GM18508 (cell line): ENCODE data around the gene KRTAP12-2.

Source experiments
- ATAC-seq: cut with Tn5 transposase; IDR thresholded peaks from one replicate; pipeline ENCODE4 v1.9.1; 2021; ENCODE audit warnings: moderate number of reproducible peaks; ENCODE audit not compliant: insufficient read depth, unreplicated experiment

KRTAP12-2 gene, protein sequence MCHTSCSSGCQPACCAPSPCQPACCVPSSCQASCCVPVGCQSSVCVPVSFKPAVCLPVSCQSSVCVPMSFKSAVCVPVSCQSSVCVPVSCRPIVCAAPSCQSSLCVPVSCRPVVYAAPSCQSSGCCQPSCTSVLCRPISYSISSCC

DNA sequence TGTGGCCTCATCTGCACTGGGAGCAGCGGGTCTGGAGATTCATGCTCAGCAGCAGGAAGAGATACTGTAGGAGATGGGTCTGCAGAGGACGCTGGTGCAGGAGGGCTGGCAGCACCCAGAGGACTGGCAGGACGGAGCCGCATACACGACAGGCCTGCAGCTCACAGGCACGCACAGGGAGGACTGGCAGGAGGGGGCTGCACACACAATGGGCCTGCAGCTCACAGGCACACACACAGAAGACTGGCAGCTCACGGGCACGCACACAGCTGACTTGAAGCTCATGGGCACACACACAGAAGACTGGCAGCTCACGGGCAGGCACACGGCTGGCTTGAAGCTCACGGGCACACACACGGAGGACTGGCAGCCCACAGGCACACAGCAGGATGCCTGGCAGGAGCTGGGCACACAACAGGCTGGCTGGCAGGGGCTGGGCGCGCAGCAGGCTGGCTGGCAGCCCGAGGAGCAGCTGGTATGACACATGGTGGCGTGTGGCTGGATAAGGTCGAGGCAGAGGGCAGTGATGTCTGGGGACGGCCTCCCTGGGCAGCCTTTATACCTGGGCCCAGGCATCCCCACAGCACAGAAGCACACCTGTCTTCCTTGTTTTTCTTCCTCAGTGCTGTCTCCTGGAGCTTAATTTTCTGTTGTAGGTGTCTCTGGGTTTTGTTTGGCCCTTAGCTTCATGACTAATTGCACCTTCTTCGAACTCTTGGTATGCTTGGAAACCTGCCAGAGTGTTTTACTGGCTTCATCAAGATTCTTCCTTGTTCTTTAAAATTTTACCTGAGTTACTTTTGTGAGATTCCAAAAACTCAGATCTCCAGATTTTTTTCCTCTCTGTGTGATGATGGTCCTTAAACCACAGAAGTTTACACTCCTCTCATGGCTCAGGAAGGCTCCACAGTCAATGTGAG is at the start of gene KRTAP12-2:
Gene KRTAP12-2 (minus strand): TSS at position 527 of the 920 bp plus-strand sequence. CDS start 41 bp downstream, at position 486.
- ATAC-seq = no peak

DNA sequence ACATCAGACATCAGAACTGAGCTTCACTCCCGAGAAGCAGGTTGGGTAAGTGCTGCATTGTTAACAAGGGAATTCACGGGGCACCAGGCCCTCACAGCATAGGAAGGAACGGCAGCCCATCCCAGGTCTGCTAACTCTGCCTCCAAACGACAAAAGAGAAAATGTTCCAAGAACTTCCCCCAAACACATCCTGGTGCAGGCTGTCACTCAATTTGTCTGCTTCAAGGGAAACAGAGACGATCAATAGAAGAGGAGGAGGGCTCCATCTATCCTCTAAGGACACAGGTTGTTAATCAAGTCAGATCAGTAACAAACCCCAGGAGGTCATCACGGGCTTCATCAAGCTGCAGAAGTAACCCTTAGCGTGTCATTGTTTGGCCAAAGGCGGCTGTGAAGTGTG is 48.2 kb upstream of the KRTAP12-2 start:
- no peak for ATAC-seq

DNA sequence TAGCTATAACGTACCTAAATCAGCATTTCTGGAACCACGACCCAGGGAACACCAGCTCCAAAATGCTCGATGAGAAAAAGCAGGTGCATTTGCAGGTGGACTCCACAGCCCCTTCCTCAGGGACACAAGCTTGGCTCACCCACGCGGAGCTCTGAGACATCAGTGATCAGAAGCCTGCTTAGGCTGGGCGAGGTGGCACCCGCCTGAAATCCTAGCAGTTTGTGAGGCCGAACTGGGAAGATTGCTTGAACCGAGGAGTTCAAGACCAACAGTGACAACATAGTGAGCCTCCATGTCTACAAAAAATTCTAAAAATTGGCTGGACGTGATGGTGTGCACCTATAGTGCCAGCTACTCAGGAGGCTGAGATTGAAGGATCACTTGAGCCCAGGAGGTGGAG is 47.1 kb upstream of the KRTAP12-2 start:
- ATAC-seq = no peak

DNA sequence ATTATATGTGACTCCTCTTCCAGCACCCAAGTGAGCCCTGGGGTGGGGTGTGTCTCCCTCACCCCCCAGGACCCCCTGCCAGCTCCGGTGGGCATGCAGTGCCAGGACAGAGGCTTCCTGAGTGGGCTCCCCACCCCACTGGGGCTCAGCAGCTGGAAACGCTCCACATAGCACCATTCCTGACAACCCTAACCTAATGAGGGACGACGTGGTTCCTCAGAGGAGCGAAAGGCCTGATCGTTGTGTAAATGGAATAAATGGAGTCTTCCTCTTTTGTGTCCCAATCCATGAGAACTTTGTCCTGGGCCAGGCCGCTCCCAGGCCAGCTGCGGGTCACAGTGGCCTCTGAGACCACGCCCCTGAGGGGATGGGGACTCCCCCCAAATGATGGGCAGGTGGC is 46.4 kb upstream of the KRTAP12-2 start:
- no peak for ATAC-seq

DNA sequence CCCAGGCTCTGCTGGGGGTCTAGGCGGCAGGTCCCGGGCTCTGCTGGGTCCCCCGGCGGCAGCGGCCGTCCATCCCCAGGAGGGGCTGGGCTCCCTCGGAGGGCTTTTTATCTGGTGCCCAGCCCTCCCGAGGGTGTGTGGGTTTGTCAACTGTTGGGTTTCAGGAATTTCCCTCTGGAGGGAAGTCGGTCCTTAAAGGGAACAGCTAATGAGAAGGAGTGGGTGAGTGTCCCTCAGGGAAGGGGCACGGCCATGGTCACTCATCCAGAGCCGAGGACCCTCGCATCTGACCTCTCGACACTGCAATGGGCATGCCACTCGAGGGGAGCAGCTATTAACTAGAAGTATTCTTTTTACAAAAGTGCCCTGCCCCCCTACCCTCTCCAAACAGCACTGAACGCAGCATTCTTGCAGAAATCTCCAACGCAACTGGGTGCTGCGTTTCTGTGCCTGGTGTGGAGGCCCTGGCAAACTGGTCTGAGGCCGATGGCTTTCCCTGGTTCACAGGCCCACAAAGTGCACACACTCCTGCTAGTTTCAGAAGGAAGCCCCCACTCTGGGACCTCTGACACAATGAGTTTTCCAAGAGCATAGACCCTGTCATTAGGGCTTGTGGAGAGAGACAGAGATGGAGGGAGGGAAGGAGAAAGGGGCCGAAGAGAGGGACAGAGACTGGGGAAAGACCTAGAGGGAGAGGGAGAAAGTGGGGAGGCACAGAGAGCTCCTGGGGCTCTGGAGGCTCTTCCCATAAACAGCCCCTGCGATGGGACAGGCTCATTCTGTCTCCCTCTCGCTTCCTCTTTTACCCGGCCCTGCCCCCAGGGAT is 45.7 kb upstream of the KRTAP12-2 start:
- ATAC-seq = no peak

DNA sequence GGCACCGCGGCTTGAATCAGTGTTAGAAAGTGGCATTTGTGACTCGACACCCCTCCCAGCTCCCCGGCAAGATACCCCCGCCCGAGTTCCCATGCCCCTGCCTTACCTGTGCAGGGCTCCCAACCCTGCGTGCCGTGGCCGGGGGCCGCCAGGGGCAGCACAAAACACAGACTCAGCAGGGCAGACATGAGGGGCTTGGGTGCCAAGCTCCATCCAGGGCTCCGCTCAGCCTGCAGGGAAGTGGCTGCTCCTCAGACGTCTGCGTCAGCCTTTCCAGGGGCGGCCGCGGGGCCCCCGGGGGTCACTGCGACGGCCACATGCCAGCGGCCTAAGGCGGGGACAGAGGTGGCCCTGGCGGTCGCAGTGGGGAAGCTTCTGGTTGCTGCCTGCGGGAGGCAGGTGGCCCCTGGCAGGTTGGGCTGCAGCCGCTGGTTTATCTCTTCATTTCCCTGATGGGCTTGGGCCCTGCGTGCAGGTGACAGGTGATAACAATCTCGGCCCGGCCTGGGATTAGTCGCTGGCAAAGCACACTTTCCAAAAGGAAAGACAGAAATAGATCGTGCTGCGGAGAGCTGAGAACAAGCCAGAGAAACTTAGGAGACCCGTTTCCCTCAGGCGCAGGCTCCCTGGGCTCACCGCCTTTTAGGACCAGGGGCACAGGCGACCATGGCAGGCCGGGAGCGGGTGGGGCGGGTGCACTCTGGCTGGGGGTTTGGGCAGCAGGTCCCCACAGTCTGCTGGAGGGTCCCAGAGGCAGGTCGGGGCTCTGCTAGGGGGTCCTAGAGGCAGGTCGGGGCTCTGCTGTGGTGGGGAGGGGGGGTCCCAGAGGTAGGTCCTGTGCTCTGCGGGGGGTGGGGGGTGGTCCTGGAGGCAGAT is 44.8 kb upstream of the KRTAP12-2 start, which contains the start of gene TSPEAR:
Gene TSPEAR (minus strand): TSS at position 246 of the 876 bp plus-strand sequence. CDS start 58 bp downstream, at position 188.
- no peak for ATAC-seq

DNA sequence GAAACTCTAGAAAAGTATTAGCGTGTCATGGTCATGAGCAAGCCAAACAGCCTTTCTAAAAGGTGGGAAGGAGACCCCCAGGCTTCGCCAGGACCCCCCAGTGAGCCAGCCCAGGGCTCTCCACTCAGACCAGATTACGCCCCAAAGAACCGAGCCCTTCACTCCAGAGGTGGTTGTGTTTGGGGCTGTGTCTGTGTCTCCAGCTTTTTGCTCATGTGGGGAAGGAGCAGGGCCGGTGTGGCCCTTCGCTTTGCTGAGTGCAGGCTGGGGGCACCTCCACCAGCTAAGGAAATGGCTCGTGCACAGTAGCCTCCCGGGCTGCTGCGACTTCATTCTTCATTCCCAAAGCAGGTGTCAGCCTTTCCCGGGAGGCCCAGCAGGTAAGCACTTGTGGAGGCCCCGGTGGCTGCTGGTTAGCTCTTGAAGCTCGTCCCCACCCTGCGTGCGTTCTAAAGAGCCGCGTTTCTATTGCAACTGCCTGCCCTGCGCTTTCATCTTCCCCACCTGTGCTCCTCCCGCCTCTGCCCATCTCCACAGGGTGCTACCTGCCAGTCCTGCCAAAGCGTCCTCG is 44.1 kb upstream of the KRTAP12-2 start:
- no peak for ATAC-seq

DNA sequence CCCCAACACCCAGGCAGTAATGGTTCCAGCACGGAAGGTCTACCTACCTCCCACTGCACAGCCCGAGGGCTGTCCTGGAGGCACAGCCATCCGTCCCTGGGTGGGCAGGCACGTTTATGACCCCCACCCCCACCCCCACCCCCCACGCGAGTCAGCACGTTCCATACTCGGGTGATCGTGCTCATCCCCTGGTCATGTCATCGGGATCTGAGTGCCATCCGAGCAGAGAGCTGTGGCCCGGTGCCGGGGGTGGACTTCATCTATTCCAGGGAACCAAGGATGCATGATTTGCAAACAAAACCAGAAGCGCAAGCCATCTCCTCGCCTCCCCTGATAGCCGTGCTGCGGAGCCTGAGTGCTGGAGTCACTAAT is 43.6 kb upstream of the KRTAP12-2 start:
- ATAC-seq = no peak

DNA sequence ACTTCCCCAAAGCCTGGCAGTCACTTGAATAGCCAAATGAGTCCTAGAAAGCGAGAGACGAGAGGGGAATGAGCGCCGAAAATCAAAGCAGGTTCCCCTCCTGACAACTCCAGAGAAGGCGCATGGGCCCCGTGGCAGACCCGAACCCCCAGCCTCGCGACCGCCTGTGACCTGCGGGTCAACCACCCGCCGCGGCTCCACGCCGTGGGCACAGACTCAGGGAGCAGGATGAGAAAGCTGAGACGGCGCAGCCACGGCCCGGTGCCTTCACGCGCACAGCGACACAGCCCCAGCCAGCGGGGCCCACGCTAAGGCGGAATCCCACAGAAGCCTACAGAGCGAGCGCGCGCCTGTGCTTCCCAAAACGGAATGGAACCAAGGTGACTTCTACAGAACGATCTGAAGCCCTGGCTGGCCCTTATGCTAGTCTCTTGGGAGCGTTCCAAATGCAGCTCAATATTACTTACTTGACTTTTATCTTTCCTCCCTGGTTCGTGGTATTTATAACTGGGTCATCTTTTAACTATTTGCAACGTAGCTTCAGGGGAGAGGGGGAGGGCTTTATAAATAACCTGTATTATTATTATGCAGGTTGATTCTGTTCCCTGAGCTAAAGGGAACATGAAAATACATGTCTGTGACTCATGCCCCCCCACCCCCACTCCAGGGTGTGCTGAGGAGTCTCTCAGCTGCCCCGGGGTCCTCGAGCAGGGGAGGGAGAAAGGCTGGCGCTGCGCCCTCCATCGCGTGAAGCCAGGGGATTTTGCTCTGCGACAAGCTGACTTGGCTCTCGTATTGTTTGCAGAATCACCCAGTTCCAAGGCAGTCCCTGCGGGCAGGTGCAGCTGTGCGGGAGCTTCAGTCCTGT is 42.9 kb upstream of the KRTAP12-2 start:
- ATAC-seq = no peak

DNA sequence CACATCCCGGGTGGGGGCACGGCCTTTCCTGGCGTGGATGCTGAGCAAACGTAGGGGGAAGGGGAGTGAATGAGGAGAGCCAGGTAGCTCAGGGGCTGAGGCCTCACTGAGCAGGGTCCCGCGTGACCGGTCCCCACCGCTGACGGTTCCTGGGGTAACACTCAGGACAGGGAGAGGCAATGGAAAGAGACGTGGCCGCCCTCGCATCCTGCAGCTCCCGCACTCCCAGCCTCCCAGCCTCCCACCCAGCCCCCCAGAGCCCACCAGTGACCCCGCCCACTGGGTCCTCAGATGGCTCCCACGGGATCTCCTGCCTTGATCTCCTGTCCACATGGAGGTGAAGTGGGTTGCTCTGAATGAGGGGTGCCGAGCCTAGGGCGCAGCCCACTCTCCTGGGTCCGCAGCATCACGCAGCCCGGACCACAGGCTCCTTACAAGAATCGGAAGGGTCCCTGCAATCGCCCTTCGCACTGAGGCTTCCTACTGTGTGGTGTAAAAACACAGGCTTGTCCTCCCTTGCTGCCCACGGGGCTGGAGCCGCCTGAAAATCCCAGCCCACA is 42.2 kb upstream of the KRTAP12-2 start:
- no peak for ATAC-seq

DNA sequence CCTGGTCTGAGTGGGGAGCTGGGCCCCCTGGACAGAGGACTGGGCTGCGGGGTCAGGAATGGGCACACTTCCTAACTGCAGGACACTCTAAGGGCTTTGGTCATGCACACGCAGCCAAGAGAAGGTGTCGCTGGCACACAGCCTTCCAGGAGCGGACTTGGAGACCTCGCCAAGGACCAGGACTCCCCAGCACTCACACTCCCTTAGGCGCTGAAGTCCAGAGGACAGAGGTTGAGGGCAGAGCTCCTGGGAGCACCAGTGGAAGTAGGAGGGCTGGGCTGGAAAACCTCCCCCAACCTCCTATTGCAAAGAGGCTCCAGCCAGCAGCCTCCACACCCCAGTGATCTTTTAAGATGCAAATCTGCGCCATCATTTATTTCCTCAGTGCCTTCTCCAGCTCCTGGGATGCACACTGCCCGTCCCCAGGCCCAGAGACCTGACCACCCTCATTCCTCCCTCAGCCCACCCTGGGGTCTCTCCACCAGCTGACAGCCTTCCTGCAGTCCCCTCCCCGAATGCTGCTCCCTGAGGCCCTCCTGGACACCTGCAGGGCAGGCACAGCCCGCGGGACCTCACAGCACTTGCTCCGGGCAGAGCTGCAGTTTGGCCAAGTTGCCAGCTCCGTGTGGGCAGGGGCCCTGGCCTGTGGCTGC is 41.6 kb upstream of the KRTAP12-2 start:
- ATAC-seq = no peak

DNA sequence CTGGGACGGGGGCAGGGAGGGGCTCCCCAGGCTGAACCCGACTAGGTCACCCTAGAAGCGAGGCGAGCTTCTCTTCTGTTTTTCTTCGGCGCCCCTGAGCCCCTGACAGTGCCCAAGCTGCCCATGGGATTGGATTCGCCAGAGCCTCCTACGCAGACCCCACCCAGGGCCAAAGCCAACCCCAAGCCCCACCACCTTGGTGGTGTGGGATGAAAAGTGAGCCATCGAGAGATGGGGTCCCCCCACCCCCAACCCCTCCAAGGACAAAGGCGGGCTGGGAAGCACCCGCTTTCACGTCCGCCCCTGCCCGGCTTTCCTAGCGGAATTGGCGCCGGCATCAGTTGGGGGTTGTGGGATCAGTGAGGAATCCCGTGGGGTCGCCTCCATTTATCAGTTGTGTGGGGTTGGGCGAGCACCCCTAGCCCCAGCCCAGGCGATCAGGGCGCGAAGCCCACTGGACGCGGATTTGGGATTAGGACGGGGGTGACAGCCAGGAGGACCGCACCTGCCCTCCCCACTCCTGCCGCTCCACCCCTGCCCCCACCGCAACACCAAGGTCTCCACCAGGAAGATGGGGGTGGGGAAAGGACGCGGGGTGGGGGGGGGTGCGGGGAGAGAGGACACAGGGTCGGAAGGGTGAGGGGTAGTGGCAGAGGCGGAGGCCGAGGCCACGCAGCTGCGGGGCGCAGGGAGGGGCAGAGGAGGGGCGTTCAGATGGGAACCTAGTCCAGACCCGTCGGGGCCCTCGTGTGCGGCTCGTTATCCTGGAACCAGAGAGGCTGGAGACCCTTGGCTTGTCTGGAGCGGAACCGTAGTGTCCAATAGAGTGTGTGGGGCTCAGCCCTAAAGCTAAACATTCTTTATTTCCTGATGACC is 40.2 kb upstream of the KRTAP12-2 start:
- no peak for ATAC-seq

DNA sequence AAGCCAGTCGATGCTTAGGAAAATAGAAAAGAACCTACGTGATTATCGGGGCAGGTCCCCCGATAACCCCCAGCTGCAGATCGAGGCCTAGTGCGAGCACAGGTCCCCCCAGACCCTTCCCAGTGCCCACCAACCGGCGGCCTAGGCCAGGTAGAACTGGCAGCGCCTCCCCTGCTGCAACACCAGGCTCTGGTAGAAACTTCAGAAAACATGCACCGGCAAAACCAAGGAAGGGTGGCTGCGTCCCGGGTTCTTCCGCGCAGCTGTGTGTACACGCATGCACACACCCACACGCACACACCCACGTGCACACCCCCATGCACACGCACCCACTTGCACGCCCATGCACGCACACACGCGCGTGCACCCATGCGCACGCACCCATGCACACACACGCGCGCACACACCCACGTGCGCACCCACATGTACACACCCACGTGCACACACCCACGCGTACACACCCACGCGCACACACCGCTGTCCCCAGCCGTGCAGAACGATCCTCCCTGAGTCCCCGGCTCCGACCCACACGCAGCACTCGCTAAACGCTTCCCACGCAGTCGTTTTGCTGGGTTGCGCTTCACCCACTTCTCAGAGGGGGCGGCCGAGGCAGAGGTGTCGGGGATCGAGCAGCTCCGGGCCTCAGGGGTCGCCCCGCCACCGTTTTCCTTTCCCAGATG is 39.4 kb upstream of the KRTAP12-2 start:
- no peak for ATAC-seq

DNA sequence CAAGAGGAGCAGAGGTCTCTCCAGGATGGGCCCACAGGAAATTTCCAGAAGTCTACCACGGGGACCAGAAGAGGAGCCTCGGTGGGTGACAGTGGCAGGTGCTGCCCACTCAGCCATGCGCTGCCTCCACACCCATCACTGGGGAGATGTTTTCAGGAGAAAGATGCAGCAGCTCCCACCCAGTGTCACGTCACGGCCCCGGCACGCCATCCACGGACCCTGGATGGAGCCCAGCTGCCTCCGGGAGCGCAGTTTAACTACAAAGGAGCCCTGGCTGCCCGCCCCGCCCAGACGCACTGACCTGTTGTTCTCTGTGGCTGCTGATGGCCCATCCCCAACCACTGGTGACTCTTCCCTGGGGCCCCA is 37.9 kb upstream of the KRTAP12-2 start:
- ATAC-seq = no peak

DNA sequence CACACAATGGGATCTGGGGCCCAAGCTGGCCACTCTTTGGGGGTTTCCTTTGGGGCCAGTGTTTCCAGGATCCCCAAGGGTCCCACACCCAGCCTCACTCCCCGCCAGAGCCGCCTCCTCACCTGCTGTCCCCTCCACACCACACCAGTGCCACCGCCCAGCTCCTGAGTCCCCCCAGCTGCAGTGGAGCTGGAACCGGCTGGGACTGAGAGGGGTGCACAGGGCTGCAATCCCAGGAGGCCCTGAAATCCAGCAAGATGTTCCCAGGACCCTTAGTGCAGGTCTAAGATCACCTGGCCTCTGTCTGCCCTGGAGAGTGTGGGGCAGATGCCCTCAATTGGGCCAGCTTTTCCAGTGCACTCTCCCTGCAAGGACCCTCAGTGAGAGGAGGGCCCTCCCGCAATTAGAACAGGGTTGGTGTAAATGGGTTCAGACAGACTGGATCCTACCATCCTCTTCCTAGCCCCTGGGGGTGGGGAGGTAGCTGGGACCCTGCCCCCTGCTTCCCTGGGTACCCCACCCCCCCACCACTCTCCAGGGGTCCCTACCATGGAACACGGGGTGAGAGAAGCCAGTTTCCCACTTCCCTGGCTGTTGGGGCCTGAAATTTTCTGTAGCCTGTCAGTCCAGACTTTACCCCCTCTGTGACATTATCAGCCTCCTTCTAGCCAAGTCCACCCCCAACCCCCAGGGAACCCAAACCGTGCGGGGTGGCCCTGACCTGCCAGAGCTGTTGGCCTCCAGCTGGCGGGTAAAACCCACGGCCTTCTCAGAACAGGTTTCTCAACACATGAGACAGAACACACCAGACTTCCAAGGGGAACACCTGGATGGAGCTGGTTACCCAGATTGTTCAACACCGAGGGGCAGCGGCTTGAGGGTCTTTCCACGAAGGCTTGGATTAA is 37.3 kb upstream of the KRTAP12-2 start:
- no peak for ATAC-seq
